Activated CD4-positive, alpha-beta T cell treated with anti-CD3 and anti-CD28 coated beads, Interleukin-2, amount 50 U/mL, for 4 hours (primary cell): ENCODE data around the gene SLC6A19.

Experiments
- DNase-seq, 2 experiments: peaks; one replicate each; pipeline ENCODE4 v3.0.0-alpha.2; 2020

The SLC6A19 gene

GRCh38 chr5:1181451-1182359 lies 19.7 kb upstream of the SLC6A19 start:
- no peak for DNase-seq

DNA sequence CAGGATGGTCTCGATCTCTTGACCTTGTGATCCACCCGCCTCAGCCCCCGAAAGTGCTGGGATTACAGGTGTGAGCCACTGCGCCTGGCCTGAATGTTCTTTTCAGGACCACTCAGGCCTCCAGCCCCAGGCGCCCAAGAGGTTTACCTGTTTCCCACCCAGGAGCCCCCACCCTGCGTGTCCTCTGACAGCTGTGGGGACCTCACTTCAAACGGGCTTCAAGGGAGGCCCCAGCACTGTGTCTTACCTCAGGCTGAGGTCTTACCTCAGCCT lies 19.1 kb upstream of the SLC6A19 start:
- DNase-seq: no peak

DNA sequence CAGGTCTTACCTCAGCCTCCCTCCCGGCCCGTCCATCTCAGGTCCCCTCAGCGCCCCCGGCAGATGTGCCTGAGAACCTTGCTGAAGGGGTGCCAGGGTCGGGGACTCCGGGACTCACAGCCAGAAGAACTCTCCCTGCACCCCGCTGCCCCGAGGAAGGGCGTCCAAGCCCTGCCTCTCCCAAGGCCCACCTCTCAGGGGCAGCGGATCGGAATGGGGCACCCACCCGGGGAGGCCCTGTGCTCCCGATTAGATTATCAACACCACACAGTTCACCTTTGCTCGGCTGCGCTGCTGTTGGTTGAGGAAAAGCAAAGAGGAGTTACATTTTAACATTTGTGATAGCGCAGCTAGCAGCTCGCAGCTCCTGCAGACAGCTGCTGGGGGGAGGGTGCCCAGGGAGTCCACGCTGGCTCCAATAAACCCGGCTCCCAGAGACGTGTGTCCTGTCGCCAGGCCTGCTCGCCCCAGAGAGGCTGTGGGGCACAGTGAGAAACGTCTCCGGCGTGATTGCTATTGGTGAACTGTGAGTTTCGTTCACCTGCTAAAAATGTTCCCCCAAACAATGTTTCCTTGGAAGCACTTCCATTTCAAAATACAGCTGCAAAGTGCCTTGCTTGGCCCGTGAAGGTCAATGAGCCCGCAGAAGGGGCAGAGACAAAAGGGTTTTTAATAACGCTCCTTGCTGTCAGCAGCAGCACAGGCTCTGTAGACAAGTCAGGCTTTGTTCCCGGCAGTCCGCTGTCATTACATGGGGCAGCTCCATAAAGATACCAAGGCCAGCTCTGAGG lies 18.6 kb upstream of the SLC6A19 start:
- no peak for DNase-seq

GRCh38 chr5:1183424-1184162 lies 17.8 kb upstream of the SLC6A19 start:
- no peak for DNase-seq

DNA sequence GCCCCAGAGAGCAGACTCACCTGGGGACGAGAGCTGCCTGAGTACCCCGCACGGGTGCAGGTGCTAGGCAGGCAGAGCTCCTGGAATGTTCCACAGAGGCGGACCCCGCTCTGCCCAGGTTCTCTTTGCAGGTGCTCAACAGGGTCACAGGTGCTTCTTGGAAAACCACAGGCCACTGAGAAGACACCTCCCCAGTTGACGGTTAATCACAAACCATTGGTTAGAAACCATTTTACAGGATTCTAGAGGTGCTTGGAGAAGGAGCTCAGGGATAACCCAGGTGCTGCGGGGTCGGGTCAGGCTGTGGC lies 17.3 kb upstream of the SLC6A19 start:
- DNase-seq: no peak

- DNase-seq: no peak
These were observed 16.9 kb upstream of the SLC6A19 start for GRCh38 chr5:1184481-1184880.

GRCh38 chr5:1185038-1185627 lies 16.3 kb upstream of the SLC6A19 start:
- no peak for DNase-seq

DNA sequence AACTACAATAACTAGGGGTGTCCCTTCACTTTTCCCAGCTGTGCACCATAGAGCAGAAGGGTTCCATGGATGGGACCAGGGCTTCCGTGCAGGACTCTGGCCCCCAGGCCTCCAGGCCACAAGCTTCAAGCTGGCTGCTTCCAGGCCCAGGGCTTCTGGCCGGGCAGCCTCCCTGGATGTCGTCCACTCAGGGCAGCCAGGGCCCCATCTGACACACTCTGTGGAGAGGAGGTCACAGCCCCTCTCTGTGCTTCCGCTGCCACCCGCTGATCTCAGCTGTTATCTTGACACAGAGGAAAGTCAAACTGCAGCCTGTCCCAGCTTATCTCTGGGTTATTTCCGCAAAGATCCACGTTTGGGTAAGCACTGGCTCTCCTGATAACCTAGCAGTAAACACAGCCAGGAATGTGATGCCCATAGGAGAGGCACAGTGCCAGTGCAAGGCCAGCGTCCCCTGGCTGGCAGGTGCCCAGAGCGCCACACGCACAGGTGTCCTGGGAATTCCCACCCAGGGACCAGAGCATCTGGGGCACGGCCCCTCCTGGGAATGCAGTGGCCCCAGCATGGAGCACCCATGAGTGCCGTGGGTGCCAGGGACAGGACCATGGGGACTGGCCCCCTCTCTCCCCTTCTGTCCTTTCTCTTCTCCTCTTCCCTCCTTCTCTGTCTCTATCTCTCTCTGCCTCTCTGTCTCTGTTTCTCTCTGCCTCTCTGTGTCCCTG lies 15.6 kb upstream of the SLC6A19 start:
- no peak for DNase-seq

DNA sequence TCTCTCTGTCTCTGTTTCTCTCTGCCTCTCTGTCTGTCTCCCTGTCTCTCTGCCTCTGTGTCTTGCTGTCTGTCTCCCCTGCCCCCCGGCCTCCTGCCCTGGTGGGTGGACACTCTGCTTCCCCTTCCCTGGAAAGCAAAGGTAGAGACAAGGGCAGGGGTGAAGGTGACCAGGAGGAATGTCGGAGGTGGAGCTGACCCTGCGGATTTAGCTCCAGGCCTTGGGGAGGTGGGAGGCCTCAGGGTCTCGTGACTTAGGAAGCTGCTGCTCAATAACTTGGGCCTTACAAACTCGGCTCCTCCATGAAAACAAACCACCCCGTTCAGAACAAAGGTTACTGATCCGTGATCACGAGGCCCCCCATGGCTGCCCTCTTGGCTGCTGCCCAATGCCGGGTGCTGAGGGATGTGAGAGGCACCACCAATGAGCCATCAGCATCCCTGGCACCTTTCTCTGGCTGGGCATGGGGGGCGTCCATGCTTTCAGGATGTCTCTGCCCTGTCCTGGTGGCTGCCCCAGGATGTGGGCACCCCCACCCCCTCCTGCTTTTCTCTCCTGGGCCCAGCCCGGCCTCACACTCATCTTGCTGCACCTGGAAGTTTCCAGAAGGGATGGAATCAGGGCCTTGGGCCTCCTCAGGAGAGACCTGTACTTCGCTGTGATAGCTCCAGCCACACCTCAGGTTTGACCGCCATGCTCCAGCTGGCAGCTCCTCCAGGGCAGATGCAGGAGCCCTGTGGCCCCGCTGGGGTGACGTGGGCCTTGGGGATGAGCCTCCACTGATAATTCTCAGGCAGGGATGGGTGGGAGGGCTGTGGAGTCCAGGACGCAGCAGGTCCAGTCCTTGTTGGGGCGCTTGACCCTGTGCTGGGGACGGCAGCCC lies 14.8 kb upstream of the SLC6A19 start:
- DNase-seq: no peak

GRCh38 chr5:1187234-1187949 lies 14.0 kb upstream of the SLC6A19 start:
- DNase-seq: no peak

- DNase-seq: no peak
These were observed 13.5 kb upstream of the SLC6A19 start for GRCh38 chr5:1187950-1188334.

DNA sequence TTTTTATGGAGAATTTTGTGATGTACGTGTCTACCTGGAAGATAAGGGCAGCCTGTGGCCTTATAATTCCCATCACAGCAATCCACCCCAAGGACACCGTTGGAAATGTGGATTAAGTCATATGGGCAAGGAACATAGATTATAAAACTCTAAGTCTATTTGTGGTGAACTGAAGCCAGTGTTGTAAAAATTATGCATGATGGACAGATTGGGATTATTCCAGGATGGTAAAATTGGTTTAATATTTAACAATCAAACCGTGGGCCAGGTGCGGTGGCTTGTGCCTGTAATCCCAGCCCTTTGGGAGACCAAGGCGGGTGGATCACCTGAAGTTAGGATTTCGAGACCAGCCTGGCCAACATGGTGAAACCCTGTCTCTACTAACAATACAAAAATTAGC lies 12.9 kb upstream of the SLC6A19 start:
- no peak for DNase-seq

DNA sequence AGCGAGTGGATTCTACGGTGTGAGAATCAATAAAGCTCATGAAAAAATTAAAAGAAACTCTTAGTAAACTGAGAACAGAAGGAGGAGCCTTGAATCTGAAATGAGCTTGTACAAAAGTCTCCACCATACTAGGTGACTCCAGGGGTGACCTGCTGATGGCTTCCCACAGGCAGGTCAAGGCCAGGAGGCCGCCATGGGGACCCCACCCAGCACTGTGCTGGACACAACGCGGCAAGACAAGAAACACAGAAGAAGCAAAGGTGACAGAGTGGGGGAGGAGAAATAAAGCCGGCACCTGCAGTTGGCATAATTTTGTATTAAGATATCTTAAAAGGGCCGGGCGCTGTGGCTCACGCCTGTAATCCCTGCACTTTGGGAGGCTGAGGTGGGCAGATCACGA lies 12.1 kb upstream of the SLC6A19 start:
- DNase-seq: no peak

- DNase-seq: no peak
These were observed 11.1 kb upstream of the SLC6A19 start for GRCh38 chr5:1190278-1190677.

DNA sequence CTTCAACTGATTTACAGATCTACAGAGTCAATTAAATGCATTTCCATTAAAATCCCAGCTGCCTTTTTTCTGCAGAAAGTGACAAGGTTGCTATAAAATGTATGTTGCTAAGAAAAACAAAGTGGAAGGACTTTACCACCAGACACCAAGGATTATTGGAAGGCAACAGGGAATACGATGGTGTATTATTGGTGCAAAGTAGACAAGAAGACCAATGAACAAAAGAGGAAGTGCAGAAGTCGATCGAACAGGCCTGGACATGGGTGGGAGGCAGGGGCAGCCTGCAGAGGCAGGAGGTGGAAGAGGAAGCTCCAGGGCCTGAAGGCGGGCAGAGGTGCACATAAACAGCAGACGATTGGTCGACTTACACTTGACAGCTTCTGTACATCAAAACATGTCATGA lies 10.6 kb upstream of the SLC6A19 start:
- DNase-seq: no peak

- no peak for DNase-seq
These were observed 8.3 kb upstream of the SLC6A19 start for GRCh38 chr5:1192971-1193590.

DNA sequence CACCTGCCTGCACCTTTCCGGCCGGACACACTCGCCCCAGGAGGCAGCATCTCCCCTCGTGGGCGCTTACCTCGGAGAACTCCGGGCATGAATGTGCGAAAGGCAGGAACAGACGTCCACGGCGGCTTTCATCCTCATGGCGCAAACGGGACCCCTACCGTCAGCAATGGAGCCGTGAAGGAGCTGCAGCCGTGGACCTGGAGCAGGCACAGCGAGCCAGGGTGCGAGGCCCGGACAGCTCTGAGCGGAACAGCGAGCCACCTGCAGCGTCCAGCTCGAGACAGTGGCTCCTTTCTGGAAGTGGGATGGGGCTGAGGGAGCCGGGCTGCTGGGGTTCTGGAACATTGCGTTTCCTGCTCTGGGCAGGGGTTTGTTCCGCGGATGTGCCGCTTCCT lies 7.8 kb upstream of the SLC6A19 start:
- no peak for DNase-seq

DNA sequence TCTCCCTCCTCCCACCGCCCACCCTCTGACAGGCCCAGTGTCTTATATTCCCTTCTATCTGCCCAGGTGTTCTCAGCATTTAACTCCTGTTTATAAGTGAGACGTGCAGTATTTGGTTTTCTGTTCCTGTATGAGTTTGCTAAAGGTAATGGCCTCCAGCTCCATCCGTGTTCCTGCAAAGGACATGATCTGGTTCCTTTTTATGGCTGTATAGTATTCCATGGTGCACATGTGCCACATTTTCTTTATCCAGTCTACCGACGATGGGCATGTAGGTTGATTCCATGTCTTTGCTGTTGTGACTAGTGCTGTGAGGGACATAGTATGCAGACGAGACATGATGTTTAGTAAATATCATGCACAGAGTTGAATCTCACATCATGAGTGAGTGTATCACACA lies 7.0 kb upstream of the SLC6A19 start:
- no peak for DNase-seq

- no peak for DNase-seq
These were observed 6.0 kb upstream of the SLC6A19 start for GRCh38 chr5:1195439-1195838.

DNA sequence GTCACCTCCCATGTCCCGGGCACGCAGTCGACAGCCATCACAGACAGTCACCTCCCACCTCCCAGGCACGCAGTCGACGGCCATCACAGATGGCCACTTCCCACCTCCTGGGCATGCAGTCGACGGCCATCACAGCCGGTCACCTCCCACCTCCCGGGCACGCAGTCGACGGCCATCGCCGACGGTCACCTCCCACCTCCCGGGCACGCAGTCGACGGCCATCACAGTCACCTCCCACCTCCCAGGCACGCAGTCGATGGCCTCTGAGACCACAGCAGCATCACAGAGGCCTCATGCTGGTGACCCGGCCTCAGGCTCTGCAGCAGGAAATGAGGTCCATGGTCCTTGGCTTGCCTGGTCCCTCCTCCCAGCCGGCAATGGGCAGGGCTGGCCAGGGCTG lies 5.5 kb upstream of the SLC6A19 start:
- DNase-seq: no peak

DNA sequence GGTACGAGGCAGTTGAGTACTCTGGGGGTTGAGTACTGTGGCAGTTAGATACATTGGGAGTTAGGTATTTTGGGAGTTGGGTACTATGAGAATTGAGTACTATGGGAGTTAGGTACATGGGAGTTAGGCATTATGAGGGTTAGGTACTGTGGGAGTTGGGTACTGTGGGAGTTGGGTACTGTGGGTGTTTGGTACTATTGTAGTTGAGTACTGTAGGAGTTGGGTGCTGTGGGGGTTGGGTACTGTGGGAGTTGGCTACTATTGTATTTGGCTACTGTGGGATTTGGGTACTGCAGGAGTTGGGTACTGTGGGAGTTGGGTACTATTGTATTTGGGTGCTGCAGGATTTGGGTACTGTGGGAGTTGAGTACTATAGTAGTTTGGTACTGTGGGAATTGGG lies 4.8 kb upstream of the SLC6A19 start:
- DNase-seq: no peak
